Measurements from ENCODE around the gene KCNMA1. TPM values are rescaled to one million over a fixed set of nuclear protein-coding genes. Genes with fewer than 3 reads are reported as not detected.

The KCNMA1 gene
- total RNA-seq, 1 donor from 2014 or later, result 15.8 TPM

DNA sequence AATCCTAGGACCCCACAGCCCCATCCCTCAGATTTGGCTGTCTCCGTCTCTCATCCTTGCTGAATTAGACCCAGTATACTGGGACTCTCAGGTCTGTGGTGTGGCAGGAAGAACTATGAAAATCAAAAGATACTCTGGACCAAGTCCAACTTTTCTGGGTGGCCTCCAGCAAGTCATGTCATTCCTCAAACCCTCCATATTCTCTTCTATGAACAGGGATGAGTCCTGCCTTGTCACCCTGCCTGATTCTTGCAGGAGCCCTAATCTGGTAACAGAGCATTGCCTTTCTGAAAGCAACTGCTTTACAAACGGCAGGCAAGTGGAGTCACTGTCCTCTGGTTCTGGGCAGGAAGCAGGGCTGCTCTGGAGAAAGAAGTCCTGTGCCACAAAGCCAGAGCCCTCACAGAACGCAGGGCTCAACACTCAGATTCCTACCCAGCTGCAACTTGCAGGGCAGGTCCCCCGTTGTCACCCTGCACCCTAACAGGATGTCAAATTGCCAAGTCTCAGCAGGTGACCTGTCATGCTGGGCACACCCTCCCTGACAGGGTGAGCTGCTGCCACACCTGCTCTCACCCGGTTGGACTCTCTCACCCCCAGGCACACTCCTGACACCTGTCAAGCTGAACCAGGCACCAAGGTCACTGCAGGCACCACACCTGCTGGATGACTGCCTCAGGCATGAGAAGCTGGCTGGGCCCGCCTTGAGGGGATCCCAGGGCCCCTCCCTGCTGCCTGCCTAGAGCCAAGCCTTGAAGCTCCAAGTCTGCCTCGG lies 227.7 kb downstream of the KCNMA1 start:
- DNase-seq (ENCODE audit: low read depth), result no peak

DNA sequence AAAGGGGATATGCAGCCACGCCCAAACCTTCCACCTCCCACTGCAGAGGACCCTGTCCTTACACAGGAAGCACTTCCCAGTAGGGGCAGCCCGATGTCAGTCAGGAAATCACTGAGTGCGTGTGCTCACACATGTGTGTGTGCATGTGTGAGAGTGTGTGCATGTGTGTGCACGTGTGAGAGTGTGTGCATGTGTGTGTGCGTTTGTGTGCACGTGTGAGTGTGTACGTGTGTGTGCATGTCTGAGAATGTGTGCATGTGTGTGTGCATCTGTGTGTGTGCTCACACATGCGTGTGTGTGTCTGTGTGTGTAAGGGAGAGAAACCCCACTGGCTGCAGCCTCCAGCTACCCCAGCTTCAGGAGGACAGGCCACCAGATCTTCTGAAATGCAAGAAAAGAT lies 229.3 kb downstream of the KCNMA1 start:
- Histone ChIP-seq H3K4me3 (ENCODE audit: low read depth, low read length) (no peak overlapping the region), H3K27me3 (ENCODE audit: control insufficient read depth, insufficient read depth, low read length) (no peaks in the 10 kb centered on the region), H3K36me3 (ENCODE audit: control insufficient read depth, insufficient read depth, low read length) (no peaks in the 10 kb centered on the region)
- TF ChIP-seq, protein P1, sequence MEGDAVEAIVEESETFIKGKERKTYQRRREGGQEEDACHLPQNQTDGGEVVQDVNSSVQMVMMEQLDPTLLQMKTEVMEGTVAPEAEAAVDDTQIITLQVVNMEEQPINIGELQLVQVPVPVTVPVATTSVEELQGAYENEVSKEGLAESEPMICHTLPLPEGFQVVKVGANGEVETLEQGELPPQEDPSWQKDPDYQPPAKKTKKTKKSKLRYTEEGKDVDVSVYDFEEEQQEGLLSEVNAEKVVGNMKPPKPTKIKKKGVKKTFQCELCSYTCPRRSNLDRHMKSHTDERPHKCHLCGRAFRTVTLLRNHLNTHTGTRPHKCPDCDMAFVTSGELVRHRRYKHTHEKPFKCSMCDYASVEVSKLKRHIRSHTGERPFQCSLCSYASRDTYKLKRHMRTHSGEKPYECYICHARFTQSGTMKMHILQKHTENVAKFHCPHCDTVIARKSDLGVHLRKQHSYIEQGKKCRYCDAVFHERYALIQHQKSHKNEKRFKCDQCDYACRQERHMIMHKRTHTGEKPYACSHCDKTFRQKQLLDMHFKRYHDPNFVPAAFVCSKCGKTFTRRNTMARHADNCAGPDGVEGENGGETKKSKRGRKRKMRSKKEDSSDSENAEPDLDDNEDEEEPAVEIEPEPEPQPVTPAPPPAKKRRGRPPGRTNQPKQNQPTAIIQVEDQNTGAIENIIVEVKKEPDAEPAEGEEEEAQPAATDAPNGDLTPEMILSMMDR (IDR thresholded peaks at IDR 0.05; ENCODE audit: insufficient read depth, low read length, severe bottlenecking), result no peak
- FAIRE-seq, result peak; percentile 76
- DNase-seq (ENCODE audit: low read depth), result no peak

More for the DNA sequence above, 227.7 kb downstream of the KCNMA1 start:
- TF ChIP-seq, protein P1 (IDR thresholded peaks at IDR 0.05; ENCODE audit: insufficient read depth, low read length, severe bottlenecking), result no peak
- H3K27me3 ChIP-seq (ENCODE audit: control insufficient read depth, insufficient read depth, low read length), result no peaks in the 10 kb centered on the region
- no peak overlapping the region for H3K4me3 ChIP-seq (ENCODE audit: low read depth, low read length)
- no peaks in the 10 kb centered on the region for H3K36me3 ChIP-seq (ENCODE audit: control insufficient read depth, insufficient read depth, low read length)
- FAIRE-seq, result peak; percentile 75

DNA sequence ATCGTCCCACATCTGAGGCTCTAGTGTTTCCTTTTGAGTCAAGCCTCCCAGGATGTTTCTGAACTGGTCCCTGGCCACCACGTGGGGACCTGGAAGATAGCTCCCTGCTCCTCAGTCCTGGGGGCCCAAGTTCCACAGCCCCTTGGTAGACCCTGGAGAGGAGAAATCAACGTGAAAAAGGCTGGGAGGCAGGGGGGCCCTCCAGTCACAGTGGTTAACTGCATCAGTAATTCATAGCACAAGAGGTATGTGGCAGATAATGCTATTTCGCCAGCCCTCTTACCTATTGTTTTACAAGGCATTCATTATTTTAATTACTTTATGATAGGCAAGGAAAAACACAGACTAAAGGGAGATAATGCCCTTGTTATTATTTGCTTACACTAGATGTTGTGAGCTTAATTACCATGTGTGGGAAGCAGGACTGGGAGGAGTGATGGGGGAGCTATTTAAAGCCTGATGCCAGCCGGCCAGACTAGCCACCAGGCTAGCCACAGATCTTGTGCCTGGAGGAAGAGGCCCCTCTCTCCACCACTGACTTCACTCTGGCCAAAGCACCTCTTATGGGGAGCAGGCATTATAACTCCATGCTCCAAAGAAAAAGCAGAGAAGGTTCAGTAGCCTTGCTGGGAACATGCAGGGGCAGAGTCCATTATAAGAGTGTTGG lies 230.7 kb downstream of the KCNMA1 start:
- H3K4me3 ChIP-seq (ENCODE audit: low read depth, low read length), result no peak overlapping the region
- FAIRE-seq (no peak), DNase-seq (ENCODE audit: low read depth) (no peak)
- no peaks in the 10 kb centered on the region for H3K27me3 ChIP-seq (ENCODE audit: control insufficient read depth, insufficient read depth, low read length)
- no peaks in the 10 kb centered on the region for H3K36me3 ChIP-seq (ENCODE audit: control insufficient read depth, insufficient read depth, low read length)
- TF ChIP-seq, protein P1 (IDR thresholded peaks at IDR 0.05; ENCODE audit: insufficient read depth, low read length, severe bottlenecking), result no peak

DNA sequence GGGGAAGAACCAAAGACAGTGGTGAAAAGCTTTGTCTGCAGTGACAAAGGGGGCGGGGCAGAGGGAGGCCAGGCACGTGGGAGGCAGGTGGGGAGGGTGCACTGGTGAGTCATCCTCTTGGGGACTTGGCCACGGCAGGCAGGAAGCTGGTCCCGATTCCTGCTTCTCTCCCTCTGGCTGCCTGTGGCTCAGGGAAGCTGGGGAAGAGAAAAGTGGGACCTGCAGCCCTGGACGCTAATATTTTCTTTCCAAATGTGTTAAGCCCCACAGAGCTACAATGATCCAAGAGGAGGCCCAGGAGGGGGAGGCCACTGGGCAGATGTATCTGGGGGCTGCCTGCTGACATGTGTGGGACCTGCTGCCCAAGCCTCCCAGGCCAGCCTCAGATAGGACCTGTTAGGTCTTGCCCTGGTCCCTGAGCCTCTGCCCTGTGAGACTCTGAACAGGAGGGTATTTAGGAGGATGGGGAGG lies 231.8 kb downstream of the KCNMA1 start:
- Histone ChIP-seq H3K4me3 (ENCODE audit: low read depth, low read length) (no peak overlapping the region), H3K36me3 (ENCODE audit: control insufficient read depth, insufficient read depth, low read length) (no peaks in the 10 kb centered on the region), H3K27me3 (ENCODE audit: control insufficient read depth, insufficient read depth, low read length) (no peaks in the 10 kb centered on the region)
- no peak for FAIRE-seq
- TF ChIP-seq, protein P1 (IDR thresholded peaks at IDR 0.05; ENCODE audit: insufficient read depth, low read length, severe bottlenecking), result no peak
- peak; percentile 70 for DNase-seq (ENCODE audit: low read depth)

DNA sequence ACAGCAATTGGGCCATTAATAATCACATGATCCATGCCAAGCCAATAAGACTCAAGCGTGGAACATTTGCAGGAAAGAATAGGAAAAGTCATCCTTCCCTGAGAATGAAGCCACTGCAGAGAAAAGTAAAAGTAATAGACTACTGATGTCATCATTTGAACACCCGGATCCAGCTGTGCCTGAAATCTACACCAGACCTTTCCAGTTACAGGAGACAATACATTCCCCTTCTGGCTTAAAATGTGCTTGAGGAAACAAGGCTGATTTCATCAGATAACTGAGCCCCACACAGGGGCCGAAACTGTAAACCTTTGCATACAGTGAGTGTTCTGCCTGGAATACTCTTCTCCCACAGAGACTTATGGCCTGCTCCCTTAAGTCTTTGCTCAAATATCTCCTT lies 232.8 kb downstream of the KCNMA1 start:
- no peaks in the 10 kb centered on the region for H3K36me3 ChIP-seq (ENCODE audit: control insufficient read depth, insufficient read depth, low read length)
- no peak overlapping the region for H3K4me3 ChIP-seq (ENCODE audit: low read depth, low read length)
- DNase-seq (ENCODE audit: low read depth), result no peak
- no peak for FAIRE-seq
- TF ChIP-seq, protein P1 (IDR thresholded peaks at IDR 0.05; ENCODE audit: insufficient read depth, low read length, severe bottlenecking), result no peak
- H3K27me3 ChIP-seq (ENCODE audit: control insufficient read depth, insufficient read depth, low read length), result no peaks in the 10 kb centered on the region

All from bronchial epithelial cell (primary cell).